ENCODE results near the gene BTBD1. TPM values are rescaled to one million over a fixed set of nuclear protein-coding genes. Genes with fewer than 3 reads are reported as not detected.
"Not testable (repeated sequence)": the region's sequence is repeated elsewhere in the genome, so short reads cannot be mapped to it uniquely, and the experiment has no call there.

The BTBD1 gene
- total RNA-seq, 4 donors from 2014 or later = 229 to 408 (median 342) TPM

DNA sequence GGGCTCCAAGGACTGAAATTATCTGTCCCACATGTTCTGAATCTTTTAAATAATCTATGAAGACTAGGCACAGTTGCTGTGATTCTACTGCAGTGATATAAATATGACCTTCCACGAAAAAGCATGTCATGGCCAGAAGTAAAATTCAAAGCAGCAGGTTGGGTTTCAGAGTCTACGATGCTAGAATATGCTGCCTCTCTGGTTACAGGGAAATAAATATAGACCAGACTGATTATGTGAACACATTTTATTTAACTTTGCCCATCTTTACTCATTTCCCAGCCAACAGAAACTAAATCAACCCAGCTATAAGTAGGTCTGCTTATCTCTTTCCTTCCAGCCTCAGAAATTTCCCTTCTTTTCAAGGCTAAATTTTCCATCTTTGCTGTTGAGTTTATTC, 20.5 kb upstream of the BTBD1 start:
- in situ Hi-C loops (cut with MboI; ENCODE audit: low sequenced_read_pairs in 4 of 4) = no loop called here
- ATAC-seq (peak; percentile 67 to 91), DNase-seq (no peak)
- Histone ChIP-seq H3K4me3 (peak overlapping the region in 1 of 4 donors; percentile 20), H3K27me3 (no peaks in the 10 kb centered on the region), H3K4me1 (peaks cover 22 to 30% of the 10 kb centered on the region in 2 donors), H3K9me3 (no peaks in the 10 kb centered on the region), H3K27ac (peak overlapping the region; percentile 66 to 79 (median 72)), H3K36me3 (no peaks in the 10 kb centered on the region)
- TF ChIP-seq, protein P1, sequence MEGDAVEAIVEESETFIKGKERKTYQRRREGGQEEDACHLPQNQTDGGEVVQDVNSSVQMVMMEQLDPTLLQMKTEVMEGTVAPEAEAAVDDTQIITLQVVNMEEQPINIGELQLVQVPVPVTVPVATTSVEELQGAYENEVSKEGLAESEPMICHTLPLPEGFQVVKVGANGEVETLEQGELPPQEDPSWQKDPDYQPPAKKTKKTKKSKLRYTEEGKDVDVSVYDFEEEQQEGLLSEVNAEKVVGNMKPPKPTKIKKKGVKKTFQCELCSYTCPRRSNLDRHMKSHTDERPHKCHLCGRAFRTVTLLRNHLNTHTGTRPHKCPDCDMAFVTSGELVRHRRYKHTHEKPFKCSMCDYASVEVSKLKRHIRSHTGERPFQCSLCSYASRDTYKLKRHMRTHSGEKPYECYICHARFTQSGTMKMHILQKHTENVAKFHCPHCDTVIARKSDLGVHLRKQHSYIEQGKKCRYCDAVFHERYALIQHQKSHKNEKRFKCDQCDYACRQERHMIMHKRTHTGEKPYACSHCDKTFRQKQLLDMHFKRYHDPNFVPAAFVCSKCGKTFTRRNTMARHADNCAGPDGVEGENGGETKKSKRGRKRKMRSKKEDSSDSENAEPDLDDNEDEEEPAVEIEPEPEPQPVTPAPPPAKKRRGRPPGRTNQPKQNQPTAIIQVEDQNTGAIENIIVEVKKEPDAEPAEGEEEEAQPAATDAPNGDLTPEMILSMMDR (IDR thresholded peaks at IDR 0.05 in 4 of 5, conservative IDR thresholded peaks at IDR 0.05 in 1 of 5) = no peak
- no peak for TF ChIP-seq POLR2A (IDR thresholded peaks at IDR 0.05)
- intact Hi-C loops (cut with DNase I; ENCODE audit: low total_unique reads) = no loop called here

DNA sequence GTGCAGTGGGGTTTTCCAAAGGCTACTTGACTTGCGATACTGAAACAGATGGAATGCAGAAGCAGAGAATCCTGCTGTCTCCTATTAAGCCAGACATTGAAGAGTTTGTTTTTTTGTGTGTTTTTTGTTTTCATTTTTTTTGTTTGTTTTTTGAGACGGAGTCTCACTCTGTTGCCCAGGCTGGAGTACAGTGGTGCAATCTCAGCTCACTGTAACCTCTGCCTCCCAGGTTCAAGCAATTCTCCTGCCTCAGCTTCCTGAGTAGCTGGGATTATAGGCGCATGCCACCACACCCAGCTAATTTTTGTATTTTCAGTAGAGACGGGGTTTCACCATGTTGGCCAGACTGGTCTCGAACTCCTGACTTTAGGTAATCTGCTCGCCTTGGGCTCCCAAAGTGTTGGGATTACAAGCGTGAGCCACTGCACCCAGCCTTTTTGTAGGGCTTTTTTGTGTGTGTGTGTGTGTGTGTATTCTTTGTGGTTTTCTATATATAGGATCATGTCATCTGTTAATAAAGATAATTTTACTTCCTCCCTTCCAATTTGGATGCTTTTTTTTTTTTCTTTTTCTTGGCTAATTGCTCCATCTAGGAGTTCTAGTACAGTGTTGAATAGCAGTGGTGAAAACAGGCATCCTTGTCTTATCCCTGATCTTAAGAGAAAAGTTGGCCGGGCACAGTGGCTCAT, 19.0 kb upstream of the BTBD1 start:
- H3K4me3 ChIP-seq; H3K9me3 ChIP-seq; H3K36me3 ChIP-seq; ATAC-seq; DNase-seq; in situ Hi-C loops (cut with MboI; ENCODE audit: low sequenced_read_pairs in 4 of 4); H3K27me3 ChIP-seq; intact Hi-C loops (cut with DNase I; ENCODE audit: low total_unique reads): not testable (repeated sequence)
- peaks cover 22 to 36% of the 10 kb centered on the region in 2 donors for H3K4me1 ChIP-seq
- peak overlapping the region in 2 of 4 donors; percentile 66 to 79 for H3K27ac ChIP-seq

DNA sequence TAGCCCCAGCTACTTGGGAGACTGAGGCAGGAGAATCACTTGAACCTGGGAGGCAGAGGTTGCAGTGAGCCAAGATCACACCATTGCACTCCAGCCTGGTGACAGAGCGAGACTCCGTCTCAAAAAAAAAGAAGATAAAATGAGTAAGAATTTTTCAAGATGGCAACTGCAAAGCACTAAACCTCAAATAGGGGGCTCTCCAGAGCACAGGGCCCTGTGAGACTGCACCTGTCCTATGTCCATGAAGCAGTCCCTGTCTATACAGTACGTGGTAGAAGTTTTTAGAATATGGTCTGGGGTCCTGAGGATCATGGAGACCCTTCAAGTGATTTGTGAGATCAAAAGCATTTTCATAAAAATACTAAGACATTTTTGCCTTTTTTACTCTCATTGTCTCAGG, 18.4 kb upstream of the BTBD1 start:
- intact Hi-C loops (cut with DNase I; ENCODE audit: low total_unique reads); H3K36me3 ChIP-seq; ATAC-seq; H3K27me3 ChIP-seq; H3K27ac ChIP-seq; H3K9me3 ChIP-seq; in situ Hi-C loops (cut with MboI; ENCODE audit: low sequenced_read_pairs in 4 of 4); DNase-seq; H3K4me3 ChIP-seq: not testable (repeated sequence)
- peaks cover 22 to 36% of the 10 kb centered on the region in 2 donors for H3K4me1 ChIP-seq

DNA sequence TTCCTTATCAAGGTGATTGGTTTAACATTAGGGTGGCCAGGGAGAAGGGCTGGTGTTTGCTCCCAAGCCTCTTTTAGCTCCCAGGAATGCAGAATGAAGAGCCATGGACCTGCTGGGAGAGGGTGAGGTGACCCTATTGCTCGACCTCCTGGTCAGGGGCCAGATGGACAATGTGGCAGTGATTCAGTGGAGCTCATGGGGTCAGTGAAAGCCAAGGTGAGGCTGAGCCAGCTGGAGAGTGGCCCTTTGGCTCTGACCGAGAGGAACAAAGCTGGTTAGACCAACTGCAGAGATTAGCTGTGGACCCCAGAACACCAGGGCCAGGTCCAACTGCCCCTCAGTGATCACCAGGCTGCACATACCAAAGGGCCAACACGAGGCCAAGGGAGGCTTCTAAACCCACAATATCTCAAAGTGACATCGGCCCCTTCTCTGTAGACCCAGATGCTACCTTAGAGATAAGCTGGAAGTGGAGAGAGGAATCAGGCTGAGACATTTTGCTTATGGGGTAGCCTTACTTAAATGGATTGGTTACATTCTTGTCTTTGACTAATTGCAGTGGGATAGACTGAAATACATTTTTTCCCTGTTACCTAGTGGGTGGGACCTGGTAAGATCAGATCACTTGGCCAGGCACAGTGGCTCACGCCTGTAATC, 15.8 kb upstream of the BTBD1 start:
- Histone ChIP-seq H3K4me1 (peaks cover 20 to 38% of the 10 kb centered on the region in 2 donors), H3K9me3 (no peaks in the 10 kb centered on the region), H3K27ac (peak overlapping the region; percentile 68 to 83 (median 78)), H3K27me3 (no peaks in the 10 kb centered on the region), H3K36me3 (no peaks in the 10 kb centered on the region), H3K4me3 (no peak overlapping the region)
- in situ Hi-C loops (cut with MboI; ENCODE audit: low sequenced_read_pairs in 4 of 4) (no loop called here), intact Hi-C loops (cut with DNase I; ENCODE audit: low total_unique reads) (no loop called here)
- ATAC-seq (peak; percentile 50 to 67), DNase-seq (peak in 1 of 2 donors; percentile 78)
- TF ChIP-seq, protein P1 (IDR thresholded peaks at IDR 0.05 in 4 of 5, conservative IDR thresholded peaks at IDR 0.05 in 1 of 5) = no peak
- no peak for TF ChIP-seq POLR2A (IDR thresholded peaks at IDR 0.05)

DNA sequence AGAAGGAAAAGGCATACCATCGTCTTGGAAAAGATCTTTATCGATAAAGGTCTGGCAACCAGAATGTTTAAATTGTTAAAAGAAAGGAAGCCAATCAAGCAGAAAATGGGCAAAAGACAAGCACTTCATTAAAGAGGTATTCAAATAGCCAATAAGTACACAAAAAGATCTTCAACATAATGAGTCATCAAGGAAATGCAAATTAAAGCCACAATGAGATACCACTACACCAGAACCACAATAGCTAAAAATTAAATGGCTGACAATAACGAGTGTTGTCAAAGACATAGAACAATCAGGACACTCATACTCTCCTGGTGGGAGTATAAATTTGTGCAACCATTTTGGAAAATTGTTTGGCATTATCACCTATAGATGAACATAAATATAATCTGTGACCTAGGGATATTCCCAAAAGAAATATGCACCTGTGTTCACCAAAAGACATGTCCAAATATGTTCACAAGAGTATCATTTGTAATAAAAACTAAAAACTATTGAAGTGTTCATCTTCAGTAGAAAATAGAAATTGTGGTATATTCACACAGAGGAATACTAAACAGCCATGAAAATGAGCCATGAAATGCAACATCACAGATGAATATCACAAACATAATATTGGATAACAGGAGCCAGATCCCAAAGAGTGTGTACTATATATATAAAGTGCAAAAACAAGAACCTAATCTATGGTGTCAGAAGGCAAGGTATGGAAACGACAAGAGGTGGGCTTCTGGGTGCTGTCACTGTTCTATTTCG, 14.4 kb upstream of the BTBD1 start:
- Histone ChIP-seq H3K4me1 (peaks cover 17 to 31% of the 10 kb centered on the region in 2 donors), H3K9me3 (no peaks in the 10 kb centered on the region), H3K27ac (peak overlapping the region; percentile 30 to 83 (median 72)), H3K36me3 (no peaks in the 10 kb centered on the region), H3K27me3 (no peaks in the 10 kb centered on the region), H3K4me3 (no peak overlapping the region)
- in situ Hi-C loops (cut with MboI; ENCODE audit: low sequenced_read_pairs in 4 of 4) (no loop called here), intact Hi-C loops (cut with DNase I; ENCODE audit: low total_unique reads) (no loop called here)
- TF ChIP-seq, protein P1 (IDR thresholded peaks at IDR 0.05 in 4 of 5, conservative IDR thresholded peaks at IDR 0.05 in 1 of 5) = no peak
- no peak for TF ChIP-seq POLR2A (IDR thresholded peaks at IDR 0.05)
- ATAC-seq = no peak
- DNase-seq = no peak
